A549 (cell line): Measurements from ENCODE around the gene SARDH.

Experiments used
- CTCF ChIP-seq: fragments of >200 bp; sonication (Bioruptor Twin); formaldehyde crosslinking; IDR thresholded peaks from 3 replicates; pipeline ENCODE4 v1.5.1; 2016
- RFX5 ChIP-seq: fragments of 450-650 bp; IDR thresholded peaks from 2 replicates; pipeline ENCODE4 v1.7.1; 2014; ENCODE audit warnings: antibody characterized with exemption, mild to moderate bottlenecking, moderate library complexity

- TF ChIP-seq CTCF, result no peak
- no peak for TF ChIP-seq RFX5
Observed at GRCh38 chr9:133739408-133740280, 1.5 kb upstream of the SARDH start.
